CD4-positive, alpha-beta T cell treated with Interleukin-15 for 4 hours (primary cell): ENCODE data around the gene ALG14.
"Not testable (repeated sequence)": the region's sequence is repeated elsewhere in the genome, so short reads cannot be mapped to it uniquely, and the experiment has no call there.

Experiments used
- DNase-seq: peaks from one replicate; pipeline ENCODE4 v3.0.0-alpha.2; 2020; ENCODE audit warnings: low spot score

Gene ALG14, protein sequence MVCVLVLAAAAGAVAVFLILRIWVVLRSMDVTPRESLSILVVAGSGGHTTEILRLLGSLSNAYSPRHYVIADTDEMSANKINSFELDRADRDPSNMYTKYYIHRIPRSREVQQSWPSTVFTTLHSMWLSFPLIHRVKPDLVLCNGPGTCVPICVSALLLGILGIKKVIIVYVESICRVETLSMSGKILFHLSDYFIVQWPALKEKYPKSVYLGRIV

DNA sequence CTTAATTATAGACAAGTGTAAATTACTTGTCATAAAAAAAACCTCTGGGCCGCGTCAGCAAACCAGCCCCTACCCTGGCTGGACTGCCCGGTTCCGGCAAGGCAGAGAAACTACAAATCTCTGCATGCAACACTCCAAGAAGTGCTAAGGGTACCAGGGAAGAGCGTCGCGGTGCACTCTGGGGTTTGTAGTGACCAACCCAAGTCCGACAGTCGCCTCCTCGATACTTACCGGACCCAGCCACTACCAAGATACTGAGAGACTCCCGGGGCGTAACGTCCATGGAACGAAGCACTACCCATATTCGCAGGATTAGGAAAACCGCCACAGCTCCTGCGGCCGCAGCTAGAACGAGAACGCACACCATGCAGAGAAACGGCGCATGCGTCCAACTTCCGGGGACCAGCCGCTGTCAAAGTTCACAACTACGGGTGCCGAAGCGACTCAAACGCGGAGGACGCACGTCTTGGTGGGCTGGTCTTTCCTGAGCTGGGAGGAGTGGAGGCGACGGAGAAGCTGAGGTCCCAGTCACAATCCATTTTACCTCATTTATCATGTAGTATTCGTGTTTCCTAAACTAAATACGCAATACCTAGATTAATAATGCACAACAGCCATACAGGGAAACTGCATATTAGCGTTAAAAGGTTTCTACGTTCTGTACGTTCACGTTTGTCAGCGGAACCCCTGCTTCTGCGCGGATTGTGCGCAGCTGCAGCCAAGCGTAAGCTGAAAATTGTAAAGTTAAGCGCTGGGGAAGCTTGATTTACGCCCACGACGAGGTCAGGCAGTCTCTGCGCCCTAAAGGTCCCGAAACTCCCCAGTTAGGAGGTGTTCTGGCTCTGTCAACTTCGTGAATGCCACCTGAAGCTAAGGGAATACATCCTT lies at the start of gene ALG14:
Gene ALG14 (minus strand): TSS at position 420 of the 888 bp plus-strand sequence. CDS start 53 bp downstream, at position 367.
- DNase-seq: peak; percentile 92

DNA sequence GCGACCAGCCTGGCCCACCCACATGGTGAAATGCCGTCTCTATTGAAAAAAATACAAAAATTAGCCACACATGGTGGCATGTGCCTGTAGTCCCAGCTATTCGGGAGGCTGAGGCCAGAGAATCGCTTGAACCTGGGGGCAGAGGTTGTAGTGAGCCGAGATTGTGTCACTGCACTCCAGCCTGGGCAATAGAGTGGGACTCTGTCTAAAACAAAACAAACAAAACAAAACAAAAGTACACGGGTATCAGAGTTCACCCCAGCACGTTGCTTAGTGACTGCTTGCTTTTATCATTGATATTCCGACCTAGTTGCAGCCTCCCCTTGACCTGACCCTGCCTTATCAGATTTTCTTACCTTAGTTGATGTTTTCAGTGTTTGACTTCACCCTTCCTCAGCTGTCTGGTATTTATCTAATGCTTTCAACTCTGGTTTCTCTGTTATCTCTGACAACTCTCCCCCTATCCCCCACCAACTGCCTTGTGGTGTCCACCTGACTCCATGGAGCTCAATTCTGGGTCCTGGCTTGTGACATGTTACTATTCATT lies 49.5 kb upstream of the ALG14 start:
- DNase-seq: no peak

DNA sequence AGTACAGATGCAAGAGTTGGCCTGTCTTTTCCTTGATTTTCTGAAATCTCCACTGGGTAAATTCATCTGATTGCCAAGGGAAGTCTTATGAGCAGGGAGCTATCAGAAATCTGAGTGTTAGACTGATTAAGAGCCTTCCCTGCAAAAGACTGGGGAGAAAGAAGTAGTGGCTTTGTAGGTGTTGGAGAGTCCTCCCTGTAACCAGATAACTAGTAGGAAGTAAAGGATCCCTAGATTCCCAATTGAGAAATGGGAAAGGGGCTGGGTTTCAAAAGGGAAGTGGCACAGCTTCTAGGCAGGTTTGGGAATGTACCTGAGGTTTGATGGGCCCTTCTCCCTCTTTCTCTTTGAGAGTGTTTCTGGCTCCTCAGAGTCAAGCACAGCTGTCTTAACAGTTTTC lies 46.5 kb upstream of the ALG14 start:
- DNase-seq: no peak

DNA sequence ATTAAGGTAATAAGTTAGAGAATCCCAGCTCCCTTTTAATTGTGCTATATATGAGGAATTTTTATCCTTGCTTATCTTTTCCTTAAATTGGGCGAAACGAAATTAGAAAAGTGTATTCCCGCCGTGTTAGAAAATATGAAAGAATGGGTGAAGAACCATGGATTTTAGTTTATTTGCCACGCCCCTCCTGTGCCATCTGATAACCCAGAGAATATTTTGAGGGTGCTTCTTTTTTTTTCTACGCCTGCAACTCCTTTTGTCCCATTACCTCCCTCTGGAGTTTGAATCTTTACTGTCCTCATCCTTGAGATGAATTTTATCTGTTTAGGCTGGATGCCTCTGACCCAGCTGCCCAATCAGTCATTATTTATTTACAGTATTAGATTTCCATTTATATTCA lies 46.0 kb upstream of the ALG14 start:
- no peak for DNase-seq

DNA sequence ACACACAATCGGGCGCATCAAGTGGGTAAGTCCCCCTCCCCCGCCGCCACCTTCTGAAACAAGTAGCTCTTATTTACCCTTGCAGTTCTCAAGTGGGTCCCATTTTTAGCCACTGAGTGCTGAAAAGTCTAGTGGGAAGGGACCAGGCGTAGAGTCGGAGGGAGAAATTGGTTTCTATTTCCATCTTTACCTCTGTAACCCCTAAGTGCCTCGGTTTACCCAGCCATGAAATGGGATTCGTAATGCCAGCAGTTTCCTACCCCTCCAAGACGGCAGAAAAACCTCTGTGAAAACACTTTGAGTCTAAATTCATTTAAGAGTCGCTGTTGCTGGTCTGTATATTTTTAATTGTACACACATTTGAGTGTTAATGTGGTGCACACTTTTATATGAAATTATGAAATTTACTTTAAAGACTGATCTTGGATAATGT lies 45.3 kb upstream of the ALG14 start:
- no peak for DNase-seq

DNA sequence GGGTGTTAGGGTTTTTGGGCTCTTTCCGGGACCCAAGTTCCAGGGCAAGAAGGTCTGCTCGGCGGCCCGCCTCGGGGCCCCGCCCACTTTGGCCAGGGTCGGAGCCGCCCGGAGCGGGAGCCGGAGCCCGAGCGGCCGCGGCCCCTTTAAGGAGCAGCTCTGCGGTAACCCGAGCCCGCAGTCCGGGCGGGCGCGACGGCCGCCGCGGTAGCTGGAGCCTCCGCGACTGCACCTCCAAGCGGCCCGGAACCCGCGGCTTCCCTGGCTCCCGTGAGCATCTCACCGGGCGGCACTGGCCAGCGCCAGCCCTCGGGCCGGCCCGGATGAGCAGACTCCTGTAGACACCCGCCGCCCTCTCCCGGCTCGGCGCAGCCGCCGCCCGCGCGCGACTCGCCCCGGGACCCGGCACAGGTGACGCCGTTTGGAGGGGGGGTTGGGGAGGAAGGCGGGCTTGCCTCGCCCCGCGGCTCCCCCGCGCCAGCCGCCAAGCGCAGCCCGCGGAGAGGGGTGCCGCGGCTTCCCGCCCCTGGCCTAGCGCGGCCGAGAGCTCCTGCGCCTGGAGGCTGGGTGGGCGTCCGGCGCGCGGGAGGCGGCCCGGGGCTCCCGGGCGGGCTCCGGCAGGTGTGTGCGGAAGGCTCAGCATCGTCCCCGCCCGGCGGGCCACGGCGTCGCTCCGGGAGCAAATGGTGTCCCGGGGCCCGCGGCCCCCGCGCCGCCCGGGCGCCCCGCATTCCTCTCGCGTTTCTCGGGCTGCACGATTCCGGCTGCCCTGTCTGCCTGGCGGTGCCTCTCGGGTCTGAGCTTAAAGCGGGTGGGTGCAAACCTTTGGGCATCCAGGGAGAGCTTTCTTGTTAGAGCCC lies 44.7 kb upstream of the ALG14 start, which contains the start of gene TLCD4:
Gene TLCD4 (plus strand): TSS at position 149 of the 860 bp plus-strand sequence. CDS start 26,547 bp downstream, outside the sequence.
- peak; percentile 4 for DNase-seq

DNA sequence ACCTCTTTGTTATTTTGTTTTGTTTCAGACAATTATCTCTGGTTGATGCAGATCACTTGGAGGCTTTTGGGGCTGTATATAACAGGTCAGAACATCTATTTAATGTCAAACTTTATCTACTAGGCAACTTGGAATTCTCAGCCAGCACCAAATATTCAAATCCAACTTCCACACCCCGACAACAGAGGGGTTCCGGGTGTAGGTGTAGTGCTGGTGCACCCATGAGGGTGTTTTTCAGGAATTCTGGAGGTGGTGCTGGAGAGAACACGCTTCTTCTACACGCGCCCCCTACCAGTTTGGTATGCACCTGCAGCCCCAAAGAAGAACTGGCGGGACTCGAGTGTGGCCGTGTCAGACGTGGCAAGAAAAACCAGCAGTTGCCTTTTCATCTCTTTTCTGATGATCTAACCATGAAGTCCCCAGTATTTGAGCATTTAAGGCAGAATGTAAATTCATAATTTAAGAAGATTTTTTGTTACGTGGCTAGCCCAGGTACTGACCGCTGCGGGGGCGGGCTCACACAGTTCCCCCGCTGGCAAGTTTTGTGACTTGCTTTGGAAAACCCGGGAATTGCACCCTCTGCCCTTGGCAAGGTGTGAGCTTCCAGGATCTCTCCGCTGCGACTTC lies 43.9 kb upstream of the ALG14 start:
- peak; percentile 46 for DNase-seq

DNA sequence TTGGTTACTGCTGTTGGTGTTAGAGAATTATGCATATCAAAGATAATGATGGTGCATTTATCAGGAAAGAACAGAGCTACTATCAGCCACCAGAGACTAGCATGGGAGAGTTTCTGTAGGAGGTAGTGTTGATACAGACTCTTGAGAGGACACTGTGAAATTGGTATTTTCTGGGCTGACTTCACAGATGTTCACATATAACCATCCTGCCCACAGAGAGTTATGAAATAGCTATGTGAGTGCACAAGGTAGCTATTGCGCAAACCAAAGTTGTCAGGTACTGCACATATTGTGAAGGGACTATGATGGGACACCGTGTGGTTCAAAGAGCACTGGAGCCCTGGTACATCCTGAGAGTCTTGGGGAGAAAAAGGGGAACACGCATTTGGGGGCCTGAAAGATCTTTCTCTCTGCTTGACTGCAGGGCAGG lies 43.0 kb upstream of the ALG14 start:
- no peak for DNase-seq

DNA sequence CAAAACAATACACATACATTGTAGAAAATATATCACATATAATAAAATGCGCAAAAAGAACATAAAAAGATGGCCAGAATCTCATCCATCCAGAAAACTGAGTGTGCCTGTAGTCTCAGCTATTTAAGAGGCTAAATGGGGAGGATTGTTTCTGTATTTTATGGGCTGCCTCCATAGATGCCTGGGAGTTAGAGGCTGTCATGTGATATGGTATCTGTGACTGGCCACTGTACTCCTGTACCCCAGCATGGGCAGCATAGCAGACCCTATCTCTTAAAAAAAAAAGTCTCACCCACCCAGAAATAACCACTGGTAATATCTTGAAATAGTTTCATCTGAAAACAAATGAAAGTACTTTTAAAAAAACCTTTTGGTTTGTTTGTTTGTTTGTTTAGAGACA lies 40.9 kb upstream of the ALG14 start:
- no peak for DNase-seq

DNA sequence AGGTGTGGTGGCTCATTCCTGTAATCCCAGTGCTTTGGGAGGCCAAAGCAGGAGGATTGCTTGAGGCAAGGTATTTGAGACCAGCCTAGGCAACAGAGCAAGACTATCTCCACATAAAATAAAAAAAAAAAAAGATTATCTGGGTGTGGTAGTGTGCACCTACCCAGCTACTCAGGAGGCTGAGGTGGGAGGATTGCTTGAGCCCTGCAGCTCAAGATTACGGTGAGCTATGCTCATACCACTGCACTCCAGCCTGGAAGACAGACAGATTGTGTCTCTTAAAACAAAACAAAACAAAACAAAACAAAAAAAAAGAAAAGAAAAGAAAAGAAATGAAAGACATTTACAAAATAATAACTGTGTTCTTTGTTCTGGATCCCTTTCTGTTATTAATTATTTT lies 38.3 kb upstream of the ALG14 start:
- DNase-seq: no peak

DNA sequence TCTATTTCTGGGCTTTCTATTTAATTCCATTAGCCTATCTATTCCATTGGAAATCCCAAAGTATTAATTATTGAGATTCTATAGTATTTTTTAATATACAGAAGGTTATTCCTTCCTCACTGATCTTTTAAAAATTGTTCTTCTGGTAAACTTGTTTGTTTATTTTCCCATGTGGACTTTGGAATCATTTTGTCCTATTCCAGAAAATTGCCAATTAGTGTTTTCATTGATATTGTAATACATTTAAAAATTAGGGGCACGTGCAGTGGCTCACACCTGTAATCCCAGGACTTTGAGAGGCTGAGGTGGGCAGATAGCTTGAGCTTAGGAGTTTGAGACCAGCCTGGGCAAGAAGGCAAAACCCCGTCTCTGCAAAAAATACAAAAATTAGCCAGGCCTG lies 36.0 kb upstream of the ALG14 start:
- DNase-seq: no peak

DNA sequence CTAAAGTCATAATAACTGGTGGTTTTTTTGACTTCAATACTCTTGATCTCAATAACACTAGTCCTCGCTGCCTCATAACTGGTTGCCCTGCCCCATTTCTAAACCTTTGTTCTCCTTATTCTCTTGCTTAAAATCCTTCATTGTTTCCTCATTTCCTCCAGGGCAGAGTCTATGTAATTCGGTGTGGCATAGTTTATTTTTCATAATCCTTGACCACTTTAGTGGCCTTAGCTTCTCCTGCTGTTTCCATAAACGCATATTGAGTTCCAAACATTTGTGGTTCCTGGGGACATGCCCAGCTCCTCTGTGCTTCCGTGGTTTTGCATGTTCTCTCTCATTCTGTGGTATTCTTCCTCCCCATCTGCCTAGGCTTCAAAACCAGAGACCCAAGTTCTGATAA lies 25.4 kb upstream of the ALG14 start:
- DNase-seq: no peak

DNA sequence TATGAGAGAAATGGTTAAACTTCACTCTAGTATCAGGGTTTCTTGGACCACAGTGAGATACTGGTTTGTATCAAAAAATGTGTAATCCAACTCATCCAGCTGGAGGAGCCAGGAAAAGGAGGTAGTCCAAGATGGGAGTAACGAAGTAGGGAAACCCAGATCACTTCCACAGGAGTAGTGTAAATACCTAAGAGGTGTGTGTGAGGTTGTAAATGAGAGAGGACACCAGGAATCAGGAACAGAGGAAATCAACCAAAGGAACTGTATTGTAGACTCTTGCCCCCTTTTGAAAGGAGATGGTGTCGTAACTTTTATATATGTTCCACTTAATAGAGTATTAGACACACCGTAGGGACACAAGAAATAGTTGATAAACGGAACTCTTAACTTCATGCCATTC lies 24.7 kb upstream of the ALG14 start:
- DNase-seq: no peak

DNA sequence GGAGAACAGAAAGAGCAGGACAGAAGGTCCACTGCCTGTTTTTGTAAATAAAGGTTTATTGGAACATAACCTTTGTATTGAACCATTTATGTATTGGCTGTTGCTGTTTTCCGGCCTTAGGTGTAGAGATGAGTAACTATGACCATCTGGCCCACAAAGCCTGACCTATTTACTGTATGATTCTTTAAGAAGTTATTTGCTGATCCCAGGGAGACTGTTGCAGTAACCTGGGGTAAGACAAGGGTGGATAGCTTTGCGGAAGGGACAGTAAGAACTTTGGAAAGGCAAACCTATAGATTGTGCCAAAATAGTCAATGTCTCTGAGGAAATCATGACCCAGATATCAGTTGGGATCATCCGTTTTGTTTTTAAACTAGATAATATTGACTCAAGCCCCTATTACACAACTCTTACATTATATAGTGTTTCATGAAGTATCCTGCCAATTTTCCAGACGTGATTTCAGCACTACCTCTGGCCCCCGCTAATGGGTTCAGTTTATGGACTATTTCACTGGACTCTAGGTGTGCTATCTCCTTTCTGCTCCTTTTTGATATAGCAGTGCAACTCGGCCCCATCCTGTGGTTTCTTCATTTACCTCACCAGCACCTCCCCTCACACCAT lies 23.6 kb upstream of the ALG14 start:
- no peak for DNase-seq

DNA sequence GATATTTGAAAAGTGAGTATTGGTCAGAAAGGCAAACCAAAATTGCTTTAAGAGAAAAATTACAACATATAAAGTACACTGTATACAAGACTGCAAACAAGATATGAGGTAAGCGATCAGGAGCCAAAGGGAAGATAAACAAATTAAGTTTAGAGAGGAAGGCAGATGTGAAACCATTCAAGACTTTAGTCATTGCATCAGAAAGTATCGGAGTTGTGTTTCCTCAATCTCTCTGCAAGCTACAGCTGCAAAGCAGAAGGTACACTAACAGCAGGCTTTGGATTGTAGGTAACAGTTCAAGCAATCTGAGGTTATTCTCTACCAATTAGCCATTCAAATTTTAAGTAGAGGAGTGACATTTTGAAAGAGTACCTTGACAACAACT lies 23.1 kb upstream of the ALG14 start:
- DNase-seq: no peak

DNA sequence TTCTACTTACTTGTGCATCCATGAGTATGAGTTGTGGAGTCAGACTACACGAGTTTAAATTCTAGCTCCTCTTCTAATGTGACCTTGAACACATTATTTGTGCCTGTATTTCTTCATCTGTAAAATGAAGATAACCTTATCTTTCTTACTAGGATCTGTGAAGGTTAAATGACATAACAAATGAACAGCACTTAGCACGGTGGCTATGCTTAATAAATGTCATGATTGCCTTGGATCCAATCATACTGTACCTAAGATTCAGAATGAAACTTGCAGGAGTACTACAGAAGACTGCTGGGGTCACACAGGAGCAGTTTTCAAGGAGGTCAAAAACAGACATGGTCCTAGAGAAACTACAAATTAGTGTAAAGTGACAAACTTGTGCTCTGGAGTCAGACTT lies 22.2 kb upstream of the ALG14 start:
- DNase-seq: no peak

DNA sequence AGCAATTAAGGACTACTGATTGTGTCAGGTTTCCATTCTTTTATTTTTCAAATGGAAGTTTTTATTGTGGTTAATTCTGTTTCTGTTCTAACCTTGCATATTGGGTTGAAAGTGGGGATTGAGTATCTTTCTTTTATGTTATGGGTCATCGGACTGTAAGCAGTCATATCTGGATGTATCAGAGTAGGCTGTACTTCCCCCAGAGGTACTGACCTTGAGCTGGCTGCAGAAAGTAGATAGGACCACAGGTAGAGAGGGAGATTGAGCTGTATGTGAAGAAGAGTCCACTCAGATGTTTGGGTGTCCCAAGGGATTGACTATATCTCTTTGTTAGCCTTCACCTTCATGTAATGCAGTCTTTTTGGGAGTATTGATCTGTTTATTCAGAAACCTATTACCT lies 20.5 kb upstream of the ALG14 start:
- no peak for DNase-seq

DNA sequence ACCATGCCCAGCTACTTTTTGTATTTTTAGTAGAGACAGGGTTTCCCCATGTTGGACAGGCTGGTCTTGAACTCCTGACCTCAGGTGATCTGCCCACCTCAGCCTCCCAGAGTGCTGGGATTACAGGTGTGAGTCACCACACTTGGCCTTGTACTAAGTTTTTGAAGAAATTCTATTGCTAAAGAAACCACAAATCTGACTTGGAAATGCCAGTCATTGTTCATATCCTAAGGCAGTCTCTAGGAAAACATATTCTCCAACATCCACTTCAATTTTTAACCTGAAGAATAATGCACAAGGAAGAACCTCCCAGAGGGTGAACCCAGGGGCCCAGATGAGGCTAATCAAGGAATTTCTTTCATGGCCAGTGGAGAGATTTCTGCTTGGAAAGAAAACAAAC lies 20.1 kb upstream of the ALG14 start:
- DNase-seq: not testable (repeated sequence)

DNA sequence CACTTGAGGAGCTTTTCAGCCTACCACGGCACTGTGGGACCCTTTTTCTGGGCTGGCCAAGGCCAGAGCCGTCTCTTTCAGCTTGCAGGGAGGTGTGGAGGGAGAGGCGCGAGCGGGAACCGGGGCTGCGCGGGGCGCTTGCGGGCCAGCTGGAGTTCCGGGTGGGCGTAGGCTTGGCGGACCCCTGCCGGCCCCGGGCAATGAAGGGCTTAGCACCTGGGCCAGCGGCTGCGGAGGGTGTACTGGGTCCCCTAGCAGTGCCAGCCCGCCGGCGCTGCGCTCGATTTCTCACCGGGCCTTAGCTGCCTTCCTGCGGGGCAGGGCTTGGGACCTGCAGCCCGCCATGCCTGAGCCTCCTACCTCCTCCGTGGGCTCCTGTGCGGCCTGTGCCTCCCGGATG lies 18.5 kb upstream of the ALG14 start:
- not testable (repeated sequence) for DNase-seq

DNA sequence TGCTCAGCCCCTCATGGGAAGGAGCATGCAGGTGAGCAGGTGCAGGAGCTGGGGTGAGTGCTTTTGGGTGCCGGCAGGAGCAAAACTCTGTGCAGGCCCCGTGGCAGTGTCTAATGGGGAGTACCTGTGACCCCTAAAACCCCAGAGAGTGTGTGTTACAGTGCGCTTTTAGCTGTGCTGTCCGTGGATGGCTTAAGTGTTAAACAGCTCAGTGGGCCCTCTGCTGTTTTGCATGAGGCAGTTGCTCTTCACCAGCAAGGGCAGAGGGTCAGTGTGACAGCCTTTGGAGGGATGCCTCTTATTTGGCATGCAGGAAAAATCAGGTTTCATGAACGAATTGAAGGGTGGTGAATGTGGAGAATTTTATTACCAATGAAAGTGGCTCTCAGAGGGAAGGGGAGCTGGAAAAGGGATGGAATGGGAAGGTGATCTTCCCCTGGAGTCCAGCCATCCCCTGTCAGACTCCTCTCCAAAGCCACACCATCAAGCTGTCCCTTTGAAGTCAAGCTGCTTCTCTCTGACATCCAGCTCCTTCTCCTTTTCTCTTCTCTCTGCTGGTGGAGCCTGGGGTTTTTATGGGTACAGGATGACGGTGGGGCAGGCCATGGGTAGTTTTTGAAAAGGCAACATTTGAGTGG lies 17.0 kb upstream of the ALG14 start:
- no peak for DNase-seq

DNA sequence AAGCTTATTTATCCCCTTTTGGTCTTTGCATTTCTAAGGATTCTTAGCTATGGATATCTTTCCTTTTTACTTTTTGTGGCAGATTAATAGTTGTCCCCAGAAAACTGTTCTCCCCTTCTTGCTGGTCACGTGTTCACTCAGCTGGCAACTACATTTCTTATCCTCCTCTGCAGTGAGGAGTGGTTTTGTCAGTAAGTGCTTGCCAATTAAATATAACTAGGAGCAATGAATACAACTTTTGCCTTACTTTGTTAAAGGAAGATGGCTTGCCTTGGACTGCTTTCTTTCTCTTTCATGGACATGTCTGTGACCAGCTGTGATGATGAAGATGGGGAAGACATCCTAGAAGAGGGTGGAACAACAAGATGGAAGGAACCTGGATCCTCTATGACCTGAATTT lies 15.6 kb upstream of the ALG14 start:
- DNase-seq: no peak
